CD4-positive, alpha-beta T cell (primary cell): ENCODE measurements around the gene OLFM1. TPM values are rescaled to one million over a fixed set of nuclear protein-coding genes. Genes with fewer than 3 reads are reported as not detected.

Experiments used
- ATAC-seq: fragments of 200-7000 bp; cut with Tn5 transposase; one replicate; pipeline ENCODE4 v1.10.0; 2022; ENCODE audit warnings: mild to moderate bottlenecking; ENCODE audit not compliant: poor library complexity
- CTCF ChIA-PET: fragments of 350-600 bp; sonication (Branson Sonifier 250); formaldehyde crosslinking; loops from one replicate; lab custom pipeline; 2021; ENCODE audit warnings: antibody characterized with exemption, inconsistent platforms; lab: Charles Lee
- POLR2A ChIA-PET: fragments of 350-600 bp; sonication (Branson Sonifier 250); formaldehyde crosslinking; loops from one replicate; lab custom pipeline; 2021; ENCODE audit warnings: antibody characterized with exemption, inconsistent platforms; lab: Charles Lee
- DNase-seq, 14 experiments: peaks; one replicate each; pipeline ENCODE4 v3.0.0-alpha.2; 2013 to 2020; ENCODE audit warnings: mixed read lengths in 2 of 14
- H3K27ac ChIP-seq, 2 donors: one replicate each; pipeline versions ENCODE4 v1.5.1 to v1.7.0; 2013; ENCODE audit warnings: low read length in 2 of 2, low read depth in 1 of 2, mild to moderate bottlenecking in 1 of 2
- H3K27me3 ChIP-seq, 2 experiments: 1 replicate in 1 of 2; 2 replicates in 1 of 2; pipeline versions ENCODE4 v1.6.1 to v1.7.0; 2013; ENCODE audit warnings: low read length in 2 of 2, control low read depth in 1 of 2, mild to moderate bottlenecking in 1 of 2, moderate library complexity in 1 of 2; ENCODE audit not compliant: insufficient read depth in 2 of 2, control insufficient read depth in 1 of 2
- H3K36me3 ChIP-seq: one replicate; pipeline ENCODE4 v1.6.1; 2013; ENCODE audit warnings: low read length, control low read depth; ENCODE audit not compliant: insufficient read depth
- H3K4me1 ChIP-seq: one replicate; pipeline ENCODE4 v1.6.1; 2013; ENCODE audit warnings: low read length, control low read depth; ENCODE audit not compliant: insufficient read depth
- H3K4me3 ChIP-seq: one replicate; pipeline ENCODE4 v1.5.1; 2013; ENCODE audit warnings: mild to moderate bottlenecking, low read length, moderate library complexity
- H3K9me3 ChIP-seq, 2 experiments: 1 replicate in 1 of 2; 2 replicates in 1 of 2; pipeline versions ENCODE4 v1.6.1 to v1.7.0; 2013; ENCODE audit warnings: low read length in 2 of 2, mild to moderate bottlenecking in 2 of 2, control low read depth in 1 of 2, moderate library complexity in 1 of 2; ENCODE audit not compliant: control insufficient read depth in 1 of 2, insufficient read depth in 1 of 2
- H3K27ac Mint-ChIP-seq: one replicate; pipeline ENCODE4 v1.8.0; 2020; ENCODE audit warnings: mixed read lengths
- H3K27me3 Mint-ChIP-seq: one replicate; pipeline ENCODE4 v1.8.0; 2021; ENCODE audit warnings: mixed read lengths
- H3K36me3 Mint-ChIP-seq: one replicate; pipeline ENCODE4 v1.8.0; 2021; ENCODE audit warnings: low read depth, mixed read lengths
- H3K4me1 Mint-ChIP-seq: one replicate; pipeline ENCODE4 v1.8.0; 2021; ENCODE audit warnings: low read depth, mixed read lengths
- H3K4me3 Mint-ChIP-seq: one replicate; pipeline ENCODE4 v1.8.0; 2020; ENCODE audit warnings: mild to moderate bottlenecking, mixed read lengths
- H3K9me3 Mint-ChIP-seq: one replicate; pipeline ENCODE4 v1.8.0; 2020; ENCODE audit warnings: mixed read lengths
- intact Hi-C, 2 experiments: fragments of 100-400 bp; cut with DNase I in 1 of 2; cut with micrococcal nuclease in 1 of 2; formaldehyde crosslinking; loops; one replicate each; pipeline versions ENCODE4 v1.15.1 to v1.9.0; 2023 to 2025; cut with DNase I, micrococcal nuclease
- total RNA-seq, 174 experiments: library from RNA in 2 of 174; stranded (reverse) in 2 of 174; gene quantifications; one replicate each; pipeline ENCODE4 v1.2.3 and lab custom pipeline; 2021 to 2026
- TF ChIP-seq, protein P1 (sequence below): fragments of 200-600 bp; IDR thresholded peaks from one replicate; pipeline ENCODE4 v1.8.0; 2022; ENCODE audit warnings: antibody characterized with exemption, mild to moderate bottlenecking

OLFM1 gene
- total RNA-seq, 2 experiments from 2014 or later = not detected

DNA sequence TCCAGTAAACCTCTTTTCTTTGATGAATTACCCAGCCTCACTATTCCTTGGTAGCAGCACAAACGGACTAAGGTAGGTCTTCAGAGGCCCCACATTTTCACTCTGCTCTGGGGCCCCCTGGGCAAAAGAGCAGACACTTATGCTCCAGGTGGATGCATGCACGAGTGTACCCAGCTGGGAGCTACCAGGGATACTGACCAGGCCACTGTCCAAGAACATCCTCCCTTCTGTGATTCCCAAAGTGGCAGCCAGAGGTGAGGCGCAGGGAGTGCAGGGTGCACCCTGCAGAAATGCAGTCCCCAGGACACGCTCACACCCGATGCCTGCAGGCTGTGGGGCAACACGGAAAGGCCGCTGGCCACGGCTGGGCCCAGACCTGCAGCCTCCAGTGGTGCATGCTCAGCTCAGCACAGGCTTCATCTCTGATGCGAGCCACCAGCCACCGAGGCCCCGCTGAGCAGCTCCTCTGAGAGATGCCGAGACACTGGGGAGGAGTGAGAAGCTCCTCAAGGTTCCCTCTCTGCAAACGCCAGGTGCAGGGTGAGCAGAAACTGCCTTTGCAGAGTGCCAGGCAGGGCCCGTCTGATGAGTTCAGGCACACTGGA is 48.1 kb upstream of the OLFM1 start:
- peaks cover 0 to 2% of the 10 kb centered on the region in 2 experiments for H3K27me3 ChIP-seq
- H3K27me3 Mint-ChIP-seq = peaks cover 10% of the 10 kb centered on the region
- no peak overlapping the region for H3K4me3 ChIP-seq
- intact Hi-C loops = no loop called here
- DNase-seq = peak in 1 of 14 experiments; percentile 21
- H3K27ac ChIP-seq = no peak overlapping the region
- H3K27ac Mint-ChIP-seq = no peak overlapping the region
- H3K9me3 ChIP-seq = no peaks in the 10 kb centered on the region
- no peaks in the 10 kb centered on the region for H3K36me3 Mint-ChIP-seq
- no peaks in the 10 kb centered on the region for H3K36me3 ChIP-seq
- ChIA-PET CTCF (no interaction called here), POLR2A (no interaction called here)
- H3K4me3 Mint-ChIP-seq = no peak overlapping the region
- H3K9me3 Mint-ChIP-seq = no peaks in the 10 kb centered on the region
- TF ChIP-seq, protein P1, sequence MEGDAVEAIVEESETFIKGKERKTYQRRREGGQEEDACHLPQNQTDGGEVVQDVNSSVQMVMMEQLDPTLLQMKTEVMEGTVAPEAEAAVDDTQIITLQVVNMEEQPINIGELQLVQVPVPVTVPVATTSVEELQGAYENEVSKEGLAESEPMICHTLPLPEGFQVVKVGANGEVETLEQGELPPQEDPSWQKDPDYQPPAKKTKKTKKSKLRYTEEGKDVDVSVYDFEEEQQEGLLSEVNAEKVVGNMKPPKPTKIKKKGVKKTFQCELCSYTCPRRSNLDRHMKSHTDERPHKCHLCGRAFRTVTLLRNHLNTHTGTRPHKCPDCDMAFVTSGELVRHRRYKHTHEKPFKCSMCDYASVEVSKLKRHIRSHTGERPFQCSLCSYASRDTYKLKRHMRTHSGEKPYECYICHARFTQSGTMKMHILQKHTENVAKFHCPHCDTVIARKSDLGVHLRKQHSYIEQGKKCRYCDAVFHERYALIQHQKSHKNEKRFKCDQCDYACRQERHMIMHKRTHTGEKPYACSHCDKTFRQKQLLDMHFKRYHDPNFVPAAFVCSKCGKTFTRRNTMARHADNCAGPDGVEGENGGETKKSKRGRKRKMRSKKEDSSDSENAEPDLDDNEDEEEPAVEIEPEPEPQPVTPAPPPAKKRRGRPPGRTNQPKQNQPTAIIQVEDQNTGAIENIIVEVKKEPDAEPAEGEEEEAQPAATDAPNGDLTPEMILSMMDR = no peak
- no peak for ATAC-seq
- no peaks in the 10 kb centered on the region for H3K4me1 ChIP-seq
- H3K4me1 Mint-ChIP-seq = no peaks in the 10 kb centered on the region

DNA sequence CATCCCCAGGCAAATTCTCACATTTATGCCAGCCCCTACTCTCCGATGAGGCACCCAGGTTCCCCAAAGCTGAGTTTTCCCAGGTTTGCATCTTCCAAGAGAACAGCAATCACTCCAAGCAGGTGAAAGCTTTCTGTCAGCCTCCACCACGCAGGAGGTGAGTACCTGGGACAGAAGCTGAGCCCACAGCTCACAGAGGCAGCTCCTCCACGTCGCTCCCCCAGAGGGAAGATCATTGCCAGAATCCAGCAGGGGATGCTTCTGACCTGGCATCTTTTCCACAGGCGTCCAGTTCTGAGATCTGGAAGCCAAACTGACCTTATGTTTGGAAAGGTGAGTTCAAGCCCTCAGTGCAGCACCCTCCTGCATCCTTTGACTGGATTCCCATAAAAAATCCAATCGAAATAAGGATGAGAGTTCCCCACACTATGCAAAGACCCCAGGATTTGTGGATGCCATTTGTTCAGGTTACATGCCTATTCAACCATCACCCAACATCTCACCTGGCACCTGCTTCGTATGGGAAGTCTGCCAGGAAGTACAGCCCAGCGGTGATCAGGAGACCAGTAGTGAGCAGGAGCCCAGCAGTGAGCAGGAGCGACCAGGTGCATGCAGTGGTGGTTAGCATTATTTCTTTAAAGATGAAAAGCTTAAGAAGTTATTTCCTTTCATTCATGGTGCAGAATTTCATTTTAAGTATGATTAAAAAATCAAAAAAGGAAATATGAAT is 47.4 kb upstream of the OLFM1 start:
- no peaks in the 10 kb centered on the region for H3K9me3 ChIP-seq
- Mint-ChIP-seq H3K27ac (no peak overlapping the region), H3K4me1 (no peaks in the 10 kb centered on the region), H3K4me3 (no peak overlapping the region), H3K36me3 (no peaks in the 10 kb centered on the region), H3K9me3 (no peaks in the 10 kb centered on the region), H3K27me3 (peaks cover 12% of the 10 kb centered on the region)
- no peaks in the 10 kb centered on the region for H3K36me3 ChIP-seq
- intact Hi-C loops = no loop called here
- ChIA-PET POLR2A (no interaction called here), CTCF (no interaction called here)
- H3K4me1 ChIP-seq = no peaks in the 10 kb centered on the region
- peaks cover 0 to 2% of the 10 kb centered on the region in 2 experiments for H3K27me3 ChIP-seq
- DNase-seq (no peak), ATAC-seq (no peak)
- TF ChIP-seq, protein P1 = no peak
- no peak overlapping the region for H3K4me3 ChIP-seq
- H3K27ac ChIP-seq = no peak overlapping the region

DNA sequence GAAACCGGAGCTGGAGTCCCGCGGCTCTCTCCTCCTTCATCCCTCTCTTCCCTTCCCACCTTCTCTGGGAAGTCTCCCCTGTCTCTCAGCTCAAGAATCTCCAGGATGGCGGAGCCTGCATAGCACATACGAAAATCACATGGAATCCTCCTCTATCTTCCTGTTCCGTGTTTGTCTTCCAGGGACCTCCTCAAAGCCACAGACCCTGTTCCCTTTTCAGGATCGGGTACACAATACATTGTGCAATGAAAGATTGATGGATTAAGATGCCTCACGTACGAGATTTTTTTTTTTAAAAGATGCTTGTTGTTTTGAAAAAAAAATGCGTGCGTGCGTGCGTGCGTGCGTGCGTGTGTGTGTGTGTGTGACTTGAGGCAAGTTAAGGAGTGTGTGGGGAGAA is 46.6 kb upstream of the OLFM1 start:
- no peaks in the 10 kb centered on the region for H3K9me3 Mint-ChIP-seq
- Histone ChIP-seq H3K36me3 (no peaks in the 10 kb centered on the region), H3K27ac (no peak overlapping the region), H3K27me3 (peaks cover 0 to 2% of the 10 kb centered on the region in 2 experiments), H3K4me3 (no peak overlapping the region), H3K9me3 (no peaks in the 10 kb centered on the region), H3K4me1 (no peaks in the 10 kb centered on the region)
- no peak overlapping the region for H3K4me3 Mint-ChIP-seq
- TF ChIP-seq, protein P1 = no peak
- ATAC-seq (no peak), DNase-seq (no peak)
- intact Hi-C loops = no loop called here
- no peak overlapping the region for H3K27ac Mint-ChIP-seq
- POLR2A ChIA-PET = no interaction called here
- CTCF ChIA-PET = no interaction called here
- H3K27me3 Mint-ChIP-seq = peaks cover 14% of the 10 kb centered on the region
- H3K4me1 Mint-ChIP-seq = no peaks in the 10 kb centered on the region
- H3K36me3 Mint-ChIP-seq = no peaks in the 10 kb centered on the region
